HUES48 (cell line): ENCODE results near the gene HYDIN.

Source experiments
- H3K27ac ChIP-seq: one replicate; pipeline ENCODE4 v1.7.0; 2013; ENCODE audit warnings: low read depth, low read length, inconsistent platforms
- H3K27me3 ChIP-seq: 2 replicates; pipeline ENCODE4 v1.6.1; 2013; ENCODE audit warnings: mild to moderate bottlenecking, low read length; ENCODE audit not compliant: control insufficient read depth, insufficient read depth
- H3K36me3 ChIP-seq: 2 replicates; pipeline ENCODE4 v1.6.1; 2013; ENCODE audit warnings: low read length; ENCODE audit not compliant: control insufficient read depth, insufficient read depth
- H3K4me1 ChIP-seq: 2 replicates; pipeline ENCODE4 v1.6.1; 2013; ENCODE audit warnings: mild to moderate bottlenecking, low read length; ENCODE audit not compliant: control insufficient read depth, insufficient read depth
- H3K4me3 ChIP-seq: 2 replicates; pipeline ENCODE4 v1.5.1; 2013; ENCODE audit warnings: mild to moderate bottlenecking, low read depth, low read length
- H3K9ac ChIP-seq: 2 replicates; pipeline ENCODE4 v1.6.1; 2013; ENCODE audit warnings: mild to moderate bottlenecking, low read depth, low read length, moderate library complexity
- H3K9me3 ChIP-seq: 2 replicates; pipeline ENCODE4 v1.6.1; 2013; ENCODE audit warnings: low read length; ENCODE audit not compliant: control insufficient read depth, insufficient read depth

The HYDIN gene

DNA sequence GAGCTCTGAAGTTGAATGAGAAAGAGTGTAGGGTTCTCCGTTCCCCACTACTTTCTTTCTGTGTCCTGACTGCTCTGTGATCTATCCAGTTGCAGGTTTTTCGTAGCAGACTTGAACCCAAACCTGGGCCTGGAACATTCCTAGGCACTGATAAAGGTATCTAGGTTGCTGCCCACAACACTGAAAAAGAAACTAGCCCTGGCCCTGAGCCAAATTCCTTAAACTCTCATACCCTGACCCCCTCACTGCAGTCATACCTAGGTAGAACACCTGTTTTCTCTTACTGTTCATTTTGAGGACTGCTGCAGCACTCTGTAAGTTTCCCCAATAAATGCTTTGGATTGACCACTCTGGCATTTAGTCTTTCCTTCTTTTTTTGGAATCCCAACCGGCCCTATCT, 5.4 kb downstream of the HYDIN start:
- peaks cover 21% of the 10 kb centered on the region for H3K9me3 ChIP-seq
- H3K27me3 ChIP-seq = no peaks in the 10 kb centered on the region

GRCh38 chr16:71218306-71218963, 12.1 kb downstream of the HYDIN start:
- Histone ChIP-seq H3K9me3 (0 out of 2 replicates have a peak, but pooled peaks cover 3% of the 10 kb centered on the region), H3K27ac (no peak overlapping the region), H3K4me3 (no peak overlapping the region), H3K36me3 (no peaks in the 10 kb centered on the region), H3K4me1 (peaks cover 17% of the 10 kb centered on the region), H3K9ac (no peak overlapping the region), H3K27me3 (no peaks in the 10 kb centered on the region)

More for the DNA sequence above, 5.4 kb downstream of the HYDIN start:
- Histone ChIP-seq H3K4me3 (no peak overlapping the region), H3K36me3 (no peaks in the 10 kb centered on the region), H3K4me1 (0 out of 2 replicates have a peak, but pooled peaks cover 9% of the 10 kb centered on the region), H3K27ac (no peak overlapping the region), H3K9ac (no peak overlapping the region)

DNA sequence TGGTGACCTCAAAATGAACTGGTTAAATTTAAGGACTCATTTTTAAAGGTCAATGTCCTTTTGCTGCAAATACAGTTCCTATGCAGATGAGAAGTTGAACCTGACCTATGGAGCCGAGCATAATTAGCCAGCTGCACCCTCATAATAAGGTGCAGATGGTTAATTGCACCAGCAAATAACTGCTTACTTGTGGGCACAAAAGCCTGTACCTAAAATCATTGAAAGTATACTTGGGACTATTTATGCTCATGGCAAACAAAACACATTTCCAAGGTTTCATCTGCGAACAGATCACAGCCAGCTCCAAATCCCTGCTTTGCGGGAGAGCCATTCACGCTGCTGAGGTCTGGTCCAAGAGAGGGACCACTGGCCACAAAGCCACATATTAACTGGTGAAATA, 13.0 kb downstream of the HYDIN start:
- 0 out of 2 replicates have a peak, but pooled peaks cover 3% of the 10 kb centered on the region for H3K9me3 ChIP-seq
- H3K9ac ChIP-seq = no peak overlapping the region
- H3K36me3 ChIP-seq = no peaks in the 10 kb centered on the region
- no peak overlapping the region for H3K27ac ChIP-seq
- H3K4me3 ChIP-seq = no peak overlapping the region
- peaks cover 13% of the 10 kb centered on the region for H3K4me1 ChIP-seq
- no peaks in the 10 kb centered on the region for H3K27me3 ChIP-seq

- Histone ChIP-seq H3K27ac (no peak overlapping the region), H3K27me3 (no peaks in the 10 kb centered on the region), H3K9ac (no peak overlapping the region), H3K9me3 (no peaks in the 10 kb centered on the region), H3K36me3 (no peaks in the 10 kb centered on the region), H3K4me3 (no peak overlapping the region), H3K4me1 (peaks cover 13% of the 10 kb centered on the region)
These were observed 13.8 kb downstream of the HYDIN start for GRCh38 chr16:71216714-71217113.

DNA sequence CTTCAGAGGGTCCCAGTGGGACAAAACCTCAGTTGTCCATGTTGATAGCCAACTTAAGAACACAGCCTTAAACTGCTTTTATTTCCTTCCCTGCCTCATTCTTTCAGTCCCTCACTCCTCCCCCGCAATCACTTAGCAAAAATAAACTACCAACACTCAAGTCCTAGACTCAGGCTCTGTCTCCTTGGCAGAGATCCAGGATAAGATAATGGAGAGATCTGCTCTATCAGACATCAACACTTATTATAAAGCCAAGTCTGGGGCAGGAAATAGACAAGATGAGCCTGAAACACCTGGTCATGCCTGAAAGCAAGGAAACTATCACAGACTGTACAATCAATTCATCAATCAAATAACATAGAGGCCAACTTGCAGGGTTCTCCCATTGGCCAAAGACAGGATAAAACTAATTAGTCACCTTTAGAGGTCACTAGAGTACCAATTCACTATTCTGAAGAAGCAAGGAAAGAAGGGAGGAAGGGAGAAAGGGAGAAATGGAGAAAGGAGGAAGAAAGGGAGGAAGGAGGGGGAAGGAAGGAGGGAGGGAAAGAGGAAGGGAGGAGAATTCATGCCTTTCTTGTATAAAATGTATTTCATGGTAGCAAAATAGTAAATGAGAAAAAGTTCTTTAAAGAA, 15.7 kb downstream of the HYDIN start:
- Histone ChIP-seq H3K9ac (no peak overlapping the region), H3K27ac (no peak overlapping the region), H3K27me3 (no peaks in the 10 kb centered on the region), H3K9me3 (no peaks in the 10 kb centered on the region), H3K4me3 (no peak overlapping the region), H3K36me3 (no peaks in the 10 kb centered on the region), H3K4me1 (peaks cover 13% of the 10 kb centered on the region)

GRCh38 chr16:71205482-71206131, 24.9 kb downstream of the HYDIN start:
- Histone ChIP-seq H3K9me3 (peaks cover 4% of the 10 kb centered on the region; the same call in 1 of the 2 replicates), H3K4me3 (no peak overlapping the region), H3K27ac (no peak overlapping the region), H3K9ac (no peak overlapping the region), H3K27me3 (no peaks in the 10 kb centered on the region), H3K4me1 (no peaks in the 10 kb centered on the region), H3K36me3 (no peaks in the 10 kb centered on the region)

DNA sequence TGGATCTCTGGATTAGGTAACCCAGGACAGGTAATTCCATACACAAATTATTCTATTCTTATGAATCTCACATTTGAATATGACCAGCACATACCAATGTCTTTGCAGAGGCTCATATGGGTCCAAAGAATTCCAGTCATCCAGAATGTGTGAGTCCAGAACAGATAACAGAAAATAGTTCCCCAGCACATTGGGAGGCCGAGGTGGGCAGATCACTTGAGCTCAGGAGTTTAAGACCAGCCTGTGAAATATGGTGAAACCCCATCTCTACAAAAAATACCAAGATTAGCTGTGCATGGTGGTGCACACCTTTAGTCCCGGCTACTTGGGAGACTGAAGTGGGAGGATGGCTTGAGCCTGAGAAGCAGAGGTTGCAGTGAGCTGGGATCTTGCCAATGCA, 26.9 kb downstream of the HYDIN start:
- no peak overlapping the region for H3K4me3 ChIP-seq
- H3K36me3 ChIP-seq = no peaks in the 10 kb centered on the region
- H3K9me3 ChIP-seq = peaks cover 4% of the 10 kb centered on the region; the same call in 1 of the 2 replicates
- H3K27ac ChIP-seq = no peak overlapping the region
- H3K9ac ChIP-seq = no peak overlapping the region
- H3K4me1 ChIP-seq = no peaks in the 10 kb centered on the region
- no peaks in the 10 kb centered on the region for H3K27me3 ChIP-seq

DNA sequence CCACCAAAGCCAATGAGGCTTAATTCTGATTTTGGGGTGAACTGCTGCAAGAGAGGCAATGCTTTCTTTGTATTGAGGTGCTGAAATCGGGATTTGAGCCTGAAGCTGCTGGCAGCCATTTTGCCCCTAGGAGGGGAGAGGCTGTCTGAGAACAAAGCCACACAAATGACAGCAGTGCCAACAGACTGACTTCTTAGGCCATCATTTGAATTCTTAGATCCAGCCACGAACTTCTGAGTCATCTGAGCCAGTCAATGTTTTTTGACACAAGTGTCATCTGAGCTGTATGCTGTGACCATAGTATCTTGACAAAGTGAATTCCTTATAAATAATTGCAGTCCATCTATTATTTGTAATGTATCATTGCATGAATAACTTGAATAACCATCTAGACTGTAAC, 29.0 kb downstream of the HYDIN start:
- no peaks in the 10 kb centered on the region; the same call in 1 of the 2 replicates for H3K9me3 ChIP-seq
- no peaks in the 10 kb centered on the region for H3K4me1 ChIP-seq
- no peaks in the 10 kb centered on the region for H3K36me3 ChIP-seq
- H3K27me3 ChIP-seq = no peaks in the 10 kb centered on the region
- no peak overlapping the region for H3K4me3 ChIP-seq
- H3K27ac ChIP-seq = no peak overlapping the region
- H3K9ac ChIP-seq = no peak overlapping the region

DNA sequence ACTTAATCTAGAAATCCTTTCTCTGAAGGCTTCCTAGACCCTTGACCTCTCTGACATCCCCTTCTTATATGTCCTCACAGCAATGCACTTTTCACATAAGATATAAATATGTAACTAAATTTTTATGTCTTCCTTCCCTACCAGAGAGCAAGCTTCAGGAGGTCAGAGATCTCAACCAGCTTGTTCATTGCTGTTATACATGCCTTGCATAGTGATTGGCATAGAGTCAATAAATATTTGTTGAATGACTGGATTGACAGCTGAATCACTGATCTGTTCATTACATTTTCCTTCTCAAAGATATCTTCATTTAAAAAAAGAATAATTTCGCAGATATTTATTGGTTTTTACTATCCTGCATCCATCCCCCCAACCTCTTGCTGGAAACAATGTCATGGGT, 29.5 kb downstream of the HYDIN start:
- Histone ChIP-seq H3K9ac (no peak overlapping the region), H3K27ac (no peak overlapping the region), H3K4me1 (no peaks in the 10 kb centered on the region), H3K9me3 (no peaks in the 10 kb centered on the region; the same call in 1 of the 2 replicates), H3K36me3 (no peaks in the 10 kb centered on the region), H3K4me3 (no peak overlapping the region), H3K27me3 (no peaks in the 10 kb centered on the region)

- H3K9ac ChIP-seq = no peak overlapping the region
- no peaks in the 10 kb centered on the region; the same call in 1 of the 2 replicates for H3K9me3 ChIP-seq
- H3K4me3 ChIP-seq = no peak overlapping the region
- no peaks in the 10 kb centered on the region for H3K36me3 ChIP-seq
- no peak overlapping the region for H3K27ac ChIP-seq
- H3K4me1 ChIP-seq = no peaks in the 10 kb centered on the region
- H3K27me3 ChIP-seq = no peaks in the 10 kb centered on the region
These were observed 32.1 kb downstream of the HYDIN start for GRCh38 chr16:71198408-71198807.

DNA sequence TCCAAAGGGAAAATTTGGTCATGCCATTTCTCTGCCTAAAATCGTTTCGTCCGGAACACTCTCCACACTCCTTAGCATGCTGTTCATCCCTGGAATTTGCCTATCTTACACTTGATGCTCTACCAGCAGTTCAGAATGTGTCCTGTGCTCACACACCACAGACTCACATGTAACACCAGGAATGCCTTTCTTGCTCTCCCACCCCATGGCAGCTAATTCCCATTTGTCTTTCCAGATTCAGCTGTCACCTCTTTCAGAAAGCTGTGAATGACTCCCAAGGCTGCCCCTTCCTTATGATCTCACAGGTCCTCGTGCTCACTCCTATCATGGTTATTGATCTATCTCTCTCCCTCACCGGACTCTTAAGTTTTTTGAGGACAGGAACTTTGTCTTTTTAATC, 38.1 kb downstream of the HYDIN start:
- no peak overlapping the region for H3K9ac ChIP-seq
- H3K36me3 ChIP-seq = no peaks in the 10 kb centered on the region
- no peak overlapping the region for H3K4me3 ChIP-seq

More for the DNA sequence above, 38.1 kb downstream of the HYDIN start:
- H3K9me3 ChIP-seq = no peaks in the 10 kb centered on the region
- H3K27ac ChIP-seq = no peak overlapping the region
- H3K27me3 ChIP-seq = no peaks in the 10 kb centered on the region; the same call in 1 of the 2 replicates
- no peaks in the 10 kb centered on the region for H3K4me1 ChIP-seq
